Hematopoietic multipotent progenitor cell treated with erythropoietin and hydrocortisone succinate and interleukin-3 and kit ligand, for 15 days (in vitro differentiated cells): Measurements from ENCODE around the gene SCEL.
"Not testable (repeated sequence)": the region's sequence is repeated elsewhere in the genome, so short reads cannot be mapped to it uniquely, and the experiment has no call there.

Experiments used
- DNase-seq: peaks from one replicate; pipeline ENCODE4 v3.0.0-alpha.2; 2015; ENCODE audit warnings: low spot score

The SCEL gene

GRCh38 chr13:77662831-77663230 lies 127.3 kb downstream of the SCEL start:
- DNase-seq = not testable (repeated sequence)

GRCh38 chr13:77674852-77675251 lies 139.3 kb downstream of the SCEL start:
- no peak for DNase-seq

GRCh38 chr13:77678691-77679235 lies 143.3 kb downstream of the SCEL start:
- DNase-seq = no peak

GRCh38 chr13:77687799-77688198 lies 152.3 kb downstream of the SCEL start:
- DNase-seq = no peak

DNA sequence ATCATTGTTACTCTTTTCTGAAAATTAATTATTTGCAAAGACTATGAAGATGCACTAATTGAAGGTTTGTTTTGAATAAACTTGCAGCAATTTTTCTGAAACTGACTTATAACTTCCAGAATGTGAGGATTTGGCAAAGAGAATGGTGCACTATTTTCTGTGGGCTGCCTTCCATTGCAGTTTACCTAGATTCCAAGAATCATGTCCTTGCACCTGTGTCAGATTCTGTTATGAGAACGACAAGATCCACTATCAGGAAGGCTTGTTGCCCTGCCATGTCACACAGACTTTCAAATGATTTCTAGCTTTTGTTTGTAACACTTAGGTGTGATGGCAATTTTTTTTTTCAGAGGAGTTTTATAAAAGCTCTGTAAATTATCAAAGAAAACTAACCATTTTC lies 156.4 kb downstream of the SCEL start:
- no peak for DNase-seq

GRCh38 chr13:77692746-77693448 lies 157.4 kb downstream of the SCEL start:
- no peak for DNase-seq

DNA sequence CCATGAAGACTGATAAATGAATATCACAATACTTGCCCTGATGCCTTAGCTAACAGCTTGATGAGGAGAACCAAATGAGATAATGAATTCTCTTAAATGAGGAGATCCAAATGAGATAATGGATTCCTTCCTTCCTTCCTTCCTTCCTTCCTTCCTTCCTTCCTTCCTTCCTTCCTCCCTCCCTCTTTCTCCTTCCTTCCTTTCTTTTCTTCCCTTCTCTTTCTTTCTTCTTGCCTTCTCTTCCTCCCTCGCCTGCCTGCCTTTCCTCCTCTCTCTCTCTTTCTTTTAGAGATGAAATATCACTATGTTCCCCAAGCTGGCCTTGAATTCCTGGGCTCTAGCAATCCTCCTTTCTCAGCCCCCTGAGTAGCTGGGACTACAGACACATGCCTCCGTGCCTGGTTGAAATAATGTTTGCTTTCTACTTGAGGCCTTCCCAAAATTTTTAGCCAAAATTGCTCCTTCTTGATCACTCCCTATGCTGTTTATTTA lies 158.0 kb downstream of the SCEL start:
- DNase-seq = no peak
